Stimulated activated CD4-positive, alpha-beta T cell treated with anti-CD3 and anti-CD28 coated beads, Interleukin-15, amount 100 ng/mL, for 24 hours (primary cell): ENCODE data around the gene NTSR1.

Source experiments
- DNase-seq: peaks from one replicate; pipeline ENCODE4 v3.0.0-alpha.2; 2020

NTSR1 gene

DNA sequence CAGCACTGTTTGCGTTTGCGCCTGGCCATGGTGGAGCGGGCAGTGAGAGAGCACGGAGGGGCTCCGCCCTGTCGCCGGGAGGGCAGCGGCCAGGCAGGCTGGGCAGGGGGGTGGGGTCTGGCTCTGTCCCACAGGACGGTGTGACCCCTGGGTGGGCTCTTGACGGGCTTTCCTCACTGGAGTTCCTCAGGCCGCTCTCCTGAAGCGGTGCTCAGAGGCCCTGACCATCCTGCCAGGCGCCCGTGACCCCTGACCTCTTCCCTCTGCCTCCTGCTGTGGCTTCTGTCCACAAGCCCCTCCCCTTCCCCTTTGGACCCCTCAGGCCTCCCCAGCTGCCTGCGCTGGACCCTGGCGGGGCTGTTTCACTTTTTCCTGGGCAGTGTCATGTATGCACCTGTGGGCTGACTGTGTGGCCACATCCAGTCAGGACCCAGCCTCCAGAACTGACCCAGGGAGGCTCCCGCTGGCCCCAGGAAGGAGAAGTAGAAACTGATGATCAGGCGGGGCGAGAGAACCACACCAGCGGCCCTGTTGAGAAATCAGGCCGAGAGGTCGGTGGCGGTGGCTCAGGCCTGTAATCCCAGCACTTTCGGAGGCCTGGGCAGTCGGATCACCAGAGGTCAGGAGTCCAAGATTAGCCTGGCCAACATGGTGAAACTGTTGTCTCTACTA lies 97.2 kb downstream of the NTSR1 start:
- DNase-seq: no peak

DNA sequence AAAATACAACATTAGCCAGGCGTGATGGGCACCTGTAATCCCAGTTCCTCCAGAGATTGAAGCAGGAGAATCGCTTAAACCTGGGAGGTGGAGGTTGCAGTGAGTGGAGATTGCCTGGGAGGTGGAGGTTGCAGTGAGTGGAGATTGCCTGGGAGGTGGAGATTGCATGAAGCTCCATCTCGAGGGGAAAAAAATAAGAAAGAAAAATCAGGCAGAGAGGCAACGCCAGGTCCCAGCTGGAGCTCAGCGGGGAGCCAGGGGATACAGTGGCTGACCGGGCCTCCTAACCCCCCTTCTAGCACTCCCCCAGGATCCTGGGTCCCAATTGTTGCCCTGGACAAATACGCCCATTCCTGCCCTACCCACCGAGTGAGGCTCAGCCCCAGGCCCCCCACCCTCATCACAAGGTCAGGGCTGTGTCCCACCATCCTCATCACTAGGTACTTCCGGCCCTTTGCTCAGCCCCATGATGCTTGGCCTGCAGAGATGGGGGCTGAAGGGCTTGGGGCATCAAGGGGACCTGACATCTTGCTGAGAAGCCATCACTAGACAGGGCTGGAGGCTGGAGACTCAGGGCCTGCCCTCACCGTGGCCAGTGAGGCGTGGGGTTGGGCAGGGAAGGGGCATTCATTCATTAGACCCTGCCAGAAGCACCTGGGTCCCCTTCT lies 97.9 kb downstream of the NTSR1 start:
- DNase-seq: no peak

DNA sequence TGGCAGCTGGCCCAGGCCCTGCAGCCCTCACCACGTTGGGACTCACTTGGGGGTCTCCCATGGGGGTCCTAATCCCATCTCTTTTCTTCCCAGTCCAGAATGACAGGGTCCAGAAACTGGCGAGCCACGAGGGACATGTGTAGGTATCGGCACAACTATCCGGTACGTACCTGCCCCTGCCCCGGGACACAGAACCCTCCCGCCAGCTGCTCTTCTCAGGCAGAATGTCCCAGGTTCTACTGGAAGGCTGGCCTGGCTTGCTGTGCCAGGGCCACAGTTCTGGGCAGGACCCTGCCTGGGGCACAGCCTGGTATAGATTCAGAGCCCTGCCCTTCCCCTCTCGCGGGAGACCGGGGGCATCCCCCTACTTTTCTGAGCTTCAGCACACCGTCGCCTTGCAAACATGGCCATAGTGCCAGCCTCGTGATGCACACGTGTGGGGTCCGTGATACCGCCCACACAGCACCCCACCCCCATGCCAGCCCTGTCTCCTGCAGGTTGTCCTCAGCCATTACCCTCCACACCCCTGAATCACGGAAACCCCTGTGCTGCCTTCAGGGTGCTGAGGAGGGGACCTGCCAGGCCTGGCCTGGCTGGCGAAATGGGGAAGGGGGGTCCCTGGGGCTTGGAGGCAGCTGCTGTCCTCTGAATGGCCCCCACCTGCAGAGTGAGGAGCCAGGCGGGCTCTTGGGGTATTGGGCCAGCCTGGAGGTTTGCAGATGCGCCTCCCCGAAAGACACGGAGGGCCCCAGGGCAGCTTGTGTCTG lies 99.0 kb downstream of the NTSR1 start:
- DNase-seq: no peak

DNA sequence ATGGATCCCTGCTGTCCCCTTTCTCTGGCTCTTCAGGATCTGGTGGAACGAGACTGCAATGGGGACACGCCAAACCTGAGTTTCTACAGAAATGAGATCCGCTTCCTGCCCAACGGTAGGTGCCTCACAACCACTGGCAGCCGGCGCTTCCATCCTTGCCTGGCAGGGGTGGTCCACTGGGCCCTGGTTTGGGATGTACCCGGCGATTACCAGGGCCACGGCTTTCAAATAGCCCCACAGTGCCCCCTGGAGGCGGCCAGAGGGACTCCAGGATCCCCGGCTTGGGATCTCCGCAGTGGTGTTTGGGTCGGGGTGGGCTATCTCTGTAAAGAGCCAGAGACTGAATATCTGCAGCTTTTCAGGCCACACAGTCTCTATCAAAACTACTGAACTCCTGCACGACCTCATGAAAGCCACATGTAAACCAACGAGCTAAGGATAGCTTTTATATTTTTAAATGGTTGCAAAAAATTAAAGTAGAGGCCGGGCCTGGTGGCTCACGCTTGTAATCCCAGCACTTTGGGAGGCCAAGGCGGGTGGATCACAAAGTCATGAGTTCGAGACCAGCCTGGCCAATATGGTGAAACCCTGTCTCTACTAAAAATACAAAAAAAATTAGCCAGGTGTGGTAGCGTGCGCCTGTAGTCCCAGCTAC lies 99.7 kb downstream of the NTSR1 start:
- peak; percentile 81 for DNase-seq

DNA sequence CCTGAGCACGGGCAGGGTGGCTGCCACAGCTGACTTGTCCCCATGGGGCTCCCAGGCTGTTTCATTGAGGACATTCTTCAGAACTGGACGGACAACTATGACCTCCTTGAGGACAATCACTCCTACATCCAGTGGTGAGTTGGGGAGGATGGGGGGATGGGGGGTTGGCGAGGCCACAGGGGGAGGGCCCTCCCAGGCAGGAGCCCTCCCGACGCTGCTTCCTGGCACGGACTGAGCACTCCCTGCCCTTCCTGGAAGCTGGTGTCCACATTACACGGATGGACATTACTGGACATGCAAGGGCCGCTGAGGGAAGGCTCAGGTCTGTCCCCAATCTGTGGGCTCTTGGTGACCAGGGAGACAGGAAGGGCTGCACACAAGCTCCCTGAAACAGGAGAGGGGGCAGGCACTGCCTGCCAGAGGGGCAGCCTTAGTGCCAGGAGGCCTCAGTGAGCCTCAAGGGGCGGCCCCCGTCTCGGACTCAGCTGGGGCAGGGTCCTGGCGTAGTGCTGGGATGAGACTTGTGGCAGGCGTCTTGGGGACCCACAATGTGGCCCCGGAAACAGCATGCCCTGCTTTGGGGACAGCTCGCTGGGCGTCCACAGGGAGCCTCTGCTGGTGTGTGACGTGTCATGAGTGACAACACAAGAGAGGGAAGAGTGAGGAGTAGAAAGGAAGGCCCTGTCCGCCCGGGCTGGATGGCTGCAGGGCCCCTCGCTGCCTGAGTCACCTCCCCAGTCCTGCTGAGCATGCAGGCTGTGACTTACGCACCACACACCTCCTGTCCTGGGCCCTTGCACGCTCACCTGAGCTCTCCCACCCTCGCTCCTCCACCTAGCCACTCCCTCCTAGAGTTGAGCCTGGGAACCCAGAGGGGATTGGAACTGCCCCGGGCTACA lies 101.1 kb downstream of the NTSR1 start:
- DNase-seq: no peak

DNA sequence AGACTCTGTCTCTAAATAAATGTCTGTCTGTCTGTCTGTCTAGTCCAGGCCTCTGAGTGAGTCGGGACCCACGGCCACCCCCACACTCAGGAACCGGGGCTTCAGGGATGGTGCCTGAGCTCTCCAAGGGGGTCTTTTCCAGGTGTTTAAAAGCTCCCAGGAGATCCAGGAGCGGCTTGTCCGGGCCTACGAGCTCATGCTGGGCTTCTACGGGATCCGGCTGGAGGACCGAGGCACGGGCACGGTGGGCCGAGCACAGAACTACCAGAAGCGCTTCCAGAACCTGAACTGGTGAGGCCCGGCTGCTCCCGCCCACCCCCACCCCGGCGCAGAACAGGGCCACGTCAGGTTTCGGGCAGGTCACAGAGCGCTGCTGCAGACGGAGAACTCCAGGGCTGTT lies 102.7 kb downstream of the NTSR1 start:
- DNase-seq: no peak

DNA sequence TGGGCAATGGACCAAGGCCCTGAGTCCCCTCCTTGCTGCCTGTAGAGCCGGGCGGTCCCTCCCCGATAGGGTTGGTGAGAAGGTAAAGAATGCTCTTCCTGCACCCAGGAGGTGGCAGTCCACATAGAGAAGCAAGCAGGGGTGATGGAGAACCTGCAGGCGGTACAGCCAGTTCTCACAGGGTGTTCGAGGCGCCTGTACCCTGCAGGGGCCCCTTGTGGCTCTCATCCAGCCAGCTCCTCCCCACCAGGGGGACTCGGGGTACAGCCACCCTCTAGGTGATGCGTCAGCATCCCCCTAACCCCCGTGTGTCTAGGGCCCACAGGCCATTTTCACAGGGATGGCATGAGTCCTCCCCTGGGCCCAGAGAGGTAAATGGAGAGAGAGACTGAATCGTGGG lies 103.1 kb downstream of the NTSR1 start:
- no peak for DNase-seq
